ENCODE data around the gene RNASEH2A.
"Not testable (repeated sequence)": the region's sequence is repeated elsewhere in the genome, so short reads cannot be mapped to it uniquely, and the experiment has no call there.

Gene RNASEH2A

GRCh38 chr19:12794196-12794941 lies 12.0 kb upstream of the RNASEH2A start:
- no peak for DNase-seq

- DNase-seq = no peak
Observed at GRCh38 chr19:12794971-12795381, 11.4 kb upstream of the RNASEH2A start.

GRCh38 chr19:12796146-12797071 lies 10.0 kb upstream of the RNASEH2A start:
- peak; percentile 85 for DNase-seq

GRCh38 chr19:12797141-12797587 lies 9.2 kb upstream of the RNASEH2A start:
- no peak for DNase-seq

- DNase-seq = not testable (repeated sequence)
Observed at GRCh38 chr19:12797607-12798006, 8.8 kb upstream of the RNASEH2A start.

- no peak for DNase-seq
Observed at GRCh38 chr19:12799742-12800465, 6.5 kb upstream of the RNASEH2A start.

- DNase-seq = no peak
Observed at GRCh38 chr19:12800466-12800770, 6.0 kb upstream of the RNASEH2A start.

- no peak for DNase-seq
Observed at GRCh38 chr19:12800923-12801465, 5.4 kb upstream of the RNASEH2A start.

GRCh38 chr19:12801466-12802266 lies 4.7 kb upstream of the RNASEH2A start, which contains the start of the genes PRDX2 and THSD8:
Gene PRDX2, minus strand, starts transcription at chr19:12801800. Its CDS starts 539 bp downstream, at chr19:12801261.
Gene THSD8, plus strand, starts transcription at chr19:12802069. Its CDS starts 3 bp downstream, at chr19:12802072.
- DNase-seq = peak; percentile 81

GRCh38 chr19:12802267-12803106 lies 3.9 kb upstream of the RNASEH2A start:
- no peak for DNase-seq

- DNase-seq = no peak
Observed at GRCh38 chr19:12804051-12804450, 2.3 kb upstream of the RNASEH2A start.

- no peak for DNase-seq
Observed at GRCh38 chr19:12815088-12815487, 8.7 kb downstream of the RNASEH2A start.

- DNase-seq = not testable (repeated sequence)
Observed at GRCh38 chr19:12817188-12817587, 10.8 kb downstream of the RNASEH2A start.

GRCh38 chr19:12817810-12818209 lies 11.4 kb downstream of the RNASEH2A start:
- not testable (repeated sequence) for DNase-seq

- no peak for DNase-seq
Observed at GRCh38 chr19:12821761-12822160, 15.4 kb downstream of the RNASEH2A start.

- DNase-seq = no peak
Observed at GRCh38 chr19:12825254-12826131, 19.1 kb downstream of the RNASEH2A start.

GRCh38 chr19:12828494-12828893 lies 22.1 kb downstream of the RNASEH2A start:
- DNase-seq = no peak

- DNase-seq = no peak
Observed at GRCh38 chr19:12833418-12833737, 27.0 kb downstream of the RNASEH2A start.

GRCh38 chr19:12833738-12834565 lies 27.6 kb downstream of the RNASEH2A start:
- DNase-seq = no peak
